ENCODE measurements around the gene CGB1.

GRCh38 chr19:49014123-49014869, 22.4 kb downstream of the CGB1 start:
- TF ChIP-seq OSR1 (CRISPR knock-in tag; IDR thresholded peaks at IDR 0.05) (no peak), SNAI2 (CRISPR knock-in tag; IDR thresholded peaks at IDR 0.05) (no peak), ZFP30 (CRISPR knock-in tag; IDR thresholded peaks at IDR 0.05) (no peak), ARNTL (CRISPR knock-in tag; IDR thresholded peaks at IDR 0.05; ENCODE audit: borderline replicate concordance, low read depth) (no peak), TSHZ2 (CRISPR knock-in tag; IDR thresholded peaks at IDR 0.05) (no peak), ZNF565 (CRISPR knock-in tag; conservative IDR thresholded peaks at IDR 0.05; ENCODE audit: low read depth) (no peak), PATZ1 (CRISPR knock-in tag; IDR thresholded peaks at IDR 0.05; ENCODE audit: borderline replicate concordance) (no peak), ESRRG (CRISPR knock-in tag; IDR thresholded peaks at IDR 0.05) (no peak), ZFP3 (CRISPR knock-in tag; IDR thresholded peaks at IDR 0.05) (no peak), POU6F1 (CRISPR knock-in tag; IDR thresholded peaks at IDR 0.05; ENCODE audit: borderline replicate concordance, low read depth) (no peak)
